ENCODE measurements around the gene SEMA3C.

- TF ChIP-seq CTCF (IDR thresholded peaks at IDR 0.05) (no peak), POLR2A (IDR thresholded peaks at IDR 0.05) (no peak)
Observed at GRCh38 chr7:80749270-80749669, 169.6 kb downstream of the SEMA3C start.
